IPS-18a (cell line): ENCODE results near the gene BNIP1.

Source experiments
- H3K27ac ChIP-seq: one replicate; pipeline ENCODE4 v1.5.1; 2013; ENCODE audit warnings: low read length
- H3K27me3 ChIP-seq: one replicate; pipeline ENCODE4 v1.6.1; 2013; ENCODE audit warnings: mild to moderate bottlenecking, low read length; ENCODE audit not compliant: control insufficient read depth, insufficient read depth
- H3K36me3 ChIP-seq: one replicate; pipeline ENCODE4 v1.6.1; 2013; ENCODE audit warnings: low read depth, low read length; ENCODE audit not compliant: control insufficient read depth
- H3K4me1 ChIP-seq: one replicate; pipeline ENCODE4 v1.6.1; 2013; ENCODE audit warnings: low read depth, low read length; ENCODE audit not compliant: control insufficient read depth
- H3K4me3 ChIP-seq: one replicate; pipeline ENCODE4 v1.5.1; 2013; ENCODE audit warnings: low read length
- H3K9ac ChIP-seq: one replicate; pipeline ENCODE4 v1.6.1; 2013; ENCODE audit warnings: mild to moderate bottlenecking, low read length, moderate library complexity
- H3K9me3 ChIP-seq: one replicate; pipeline ENCODE4 v1.6.1; 2013; ENCODE audit warnings: low read depth, low read length; ENCODE audit not compliant: control insufficient read depth

The BNIP1 gene

DNA sequence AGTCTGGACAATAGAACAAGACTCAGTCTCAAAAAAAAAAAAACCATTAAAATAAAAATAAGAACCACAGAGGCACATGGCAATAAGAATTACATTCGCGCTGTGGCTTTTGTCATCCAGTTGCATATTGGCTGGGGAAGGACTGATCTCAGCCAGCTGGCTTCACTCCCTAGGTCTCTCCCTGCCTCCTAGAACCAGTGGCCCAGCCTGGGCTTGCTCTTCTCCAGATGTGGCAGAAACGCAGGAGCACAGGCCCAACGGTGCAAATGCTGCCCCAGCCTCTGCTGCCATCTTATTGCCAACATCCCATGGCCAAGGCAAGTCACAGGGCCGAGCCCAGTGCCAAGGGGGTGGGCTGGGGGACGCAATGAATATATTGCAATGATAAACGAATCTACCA, 53.7 kb downstream of the BNIP1 start:
- Histone ChIP-seq H3K36me3 (no peaks in the 10 kb centered on the region), H3K4me1 (no peaks in the 10 kb centered on the region), H3K4me3 (no peak overlapping the region), H3K9me3 (peaks cover 3% of the 10 kb centered on the region), H3K27ac (no peak overlapping the region), H3K9ac (no peak overlapping the region), H3K27me3 (peaks cover 14% of the 10 kb centered on the region)

DNA sequence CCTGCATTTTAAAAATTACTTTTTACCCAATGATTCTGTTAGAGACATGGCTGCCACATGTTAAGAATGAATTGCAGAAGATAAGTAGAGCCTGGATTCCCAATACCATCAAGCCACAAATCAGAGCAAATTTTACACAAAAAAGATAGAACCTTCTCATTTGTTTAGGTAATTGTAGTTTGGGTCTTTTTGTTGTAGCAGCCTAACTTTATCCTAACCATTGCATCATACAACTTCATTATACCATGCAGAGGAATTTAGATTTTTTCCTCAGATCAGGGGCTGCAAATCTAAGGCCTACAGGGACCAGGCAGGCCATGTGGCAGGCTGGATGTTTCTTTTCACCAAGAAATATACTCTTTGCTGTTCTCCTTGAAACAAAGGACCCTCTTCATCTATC, 56.0 kb downstream of the BNIP1 start:
- H3K9me3 ChIP-seq, result peaks cover 3% of the 10 kb centered on the region
- no peak overlapping the region for H3K4me3 ChIP-seq
- H3K36me3 ChIP-seq, result no peaks in the 10 kb centered on the region
- no peak overlapping the region for H3K9ac ChIP-seq
- H3K27ac ChIP-seq, result no peak overlapping the region
- peaks cover 21% of the 10 kb centered on the region for H3K27me3 ChIP-seq
- no peaks in the 10 kb centered on the region for H3K4me1 ChIP-seq

DNA sequence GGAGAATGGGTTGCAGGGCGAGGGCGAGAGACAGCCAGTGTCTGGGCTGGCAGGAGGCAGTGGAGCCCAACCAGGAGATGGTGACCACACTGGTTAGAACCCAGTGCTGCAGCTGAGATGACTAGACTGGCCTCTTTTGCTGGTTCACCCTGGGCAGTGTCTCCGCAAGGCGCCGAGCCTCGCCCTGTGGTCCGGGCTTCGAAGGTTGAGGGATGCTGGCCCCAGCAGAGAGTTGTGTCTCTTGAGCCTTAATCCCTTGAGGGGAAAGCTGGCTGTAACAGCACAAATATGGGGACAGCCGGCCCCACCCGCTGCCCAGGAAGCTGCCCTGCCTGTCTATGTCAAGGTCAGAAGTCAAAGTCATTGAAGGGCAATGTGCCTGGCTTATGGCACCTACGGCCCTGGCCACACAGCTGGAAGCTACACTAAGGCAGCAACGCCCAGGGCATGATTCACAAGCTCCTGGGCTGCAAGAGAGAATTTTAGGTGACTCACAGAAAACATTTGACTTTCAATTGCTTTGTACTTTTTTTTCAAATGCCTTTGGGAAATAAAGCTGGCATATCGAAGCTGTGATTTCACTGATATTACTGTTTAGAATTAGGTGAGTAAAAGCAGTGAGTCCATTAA, 57.4 kb downstream of the BNIP1 start:
- no peak overlapping the region for H3K9ac ChIP-seq
- peaks cover 21% of the 10 kb centered on the region for H3K27me3 ChIP-seq
- H3K36me3 ChIP-seq, result no peaks in the 10 kb centered on the region
- H3K27ac ChIP-seq, result no peak overlapping the region
- H3K4me3 ChIP-seq, result no peak overlapping the region
- H3K4me1 ChIP-seq, result no peaks in the 10 kb centered on the region
- peaks cover 3% of the 10 kb centered on the region for H3K9me3 ChIP-seq

DNA sequence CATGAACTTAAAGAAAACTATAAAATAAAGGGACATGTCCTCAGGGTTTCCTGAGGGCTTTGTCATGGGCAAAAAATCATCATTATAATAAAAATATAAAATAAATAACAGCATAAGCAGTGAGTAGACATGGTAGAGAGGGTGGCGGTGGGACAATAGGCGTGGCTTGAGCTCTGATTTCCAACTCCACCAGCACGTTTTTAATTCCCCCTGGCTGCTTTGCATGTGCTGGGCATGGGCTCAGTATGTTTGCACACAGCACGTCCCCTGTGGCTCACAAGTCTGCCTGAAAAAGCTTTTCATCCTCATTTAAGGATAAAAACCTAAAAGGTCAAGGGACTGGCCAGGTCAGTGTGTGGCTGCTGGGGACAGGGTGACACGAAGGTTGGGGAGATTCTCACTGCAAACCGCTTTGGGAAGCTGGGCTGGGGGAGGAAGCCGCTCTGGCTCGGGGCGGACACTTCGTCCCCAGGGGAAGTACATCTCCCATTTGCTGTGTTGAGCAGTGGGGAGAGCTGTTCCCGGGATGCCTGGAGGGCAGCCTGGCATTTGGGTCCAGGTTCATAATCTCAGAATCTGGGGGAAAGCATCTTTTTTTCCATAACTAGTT, 58.0 kb downstream of the BNIP1 start:
- H3K9ac ChIP-seq, result no peak overlapping the region
- peak overlapping the region; percentile 39 for H3K4me3 ChIP-seq
- H3K4me1 ChIP-seq, result no peaks in the 10 kb centered on the region
- no peak overlapping the region for H3K27ac ChIP-seq
- no peaks in the 10 kb centered on the region for H3K36me3 ChIP-seq
- H3K9me3 ChIP-seq, result peaks cover 3% of the 10 kb centered on the region
- peaks cover 21% of the 10 kb centered on the region for H3K27me3 ChIP-seq

DNA sequence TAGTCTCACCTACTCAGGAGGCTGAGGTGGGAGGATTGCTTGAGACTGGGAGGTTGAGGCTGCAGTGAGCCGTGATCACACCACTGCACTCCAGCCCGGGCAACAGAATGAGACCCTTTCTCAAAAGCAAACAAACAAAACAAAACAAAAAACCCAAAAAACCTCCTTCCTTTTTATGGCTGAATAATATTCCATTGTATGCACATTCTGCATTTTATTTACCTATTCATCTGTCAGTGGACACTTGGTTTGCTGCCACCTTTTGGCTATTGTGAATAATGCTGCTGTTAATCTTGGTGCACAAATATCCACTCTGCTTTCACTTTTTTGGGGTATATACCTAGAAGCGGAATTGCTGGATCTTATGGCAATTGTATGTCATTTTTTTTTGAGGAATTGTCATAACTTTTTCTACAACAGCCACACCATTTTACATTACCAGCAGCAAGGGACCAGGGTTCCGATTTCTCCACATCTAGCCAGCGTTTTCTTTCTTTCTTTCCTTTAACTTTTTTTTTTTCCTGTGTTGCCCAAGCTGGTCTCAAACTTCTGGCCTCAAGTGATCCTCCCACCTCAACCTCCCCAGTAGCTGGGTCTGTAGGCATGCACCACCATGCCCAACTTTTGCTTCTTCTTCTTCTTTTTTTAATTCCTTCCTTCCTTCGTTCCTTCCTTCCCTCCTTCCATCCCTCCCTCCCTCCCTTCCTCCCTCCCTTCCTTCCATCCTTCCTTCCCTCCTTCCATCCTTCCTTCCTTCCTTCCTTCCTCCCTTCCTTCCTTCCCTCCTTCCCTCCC, 60.1 kb downstream of the BNIP1 start:
- H3K4me1 ChIP-seq, result no peaks in the 10 kb centered on the region
- no peak overlapping the region for H3K27ac ChIP-seq
- no peak overlapping the region for H3K4me3 ChIP-seq
- peaks cover 21% of the 10 kb centered on the region for H3K27me3 ChIP-seq
- H3K9me3 ChIP-seq, result peaks cover 3% of the 10 kb centered on the region
- no peaks in the 10 kb centered on the region for H3K36me3 ChIP-seq
- H3K9ac ChIP-seq, result no peak overlapping the region

DNA sequence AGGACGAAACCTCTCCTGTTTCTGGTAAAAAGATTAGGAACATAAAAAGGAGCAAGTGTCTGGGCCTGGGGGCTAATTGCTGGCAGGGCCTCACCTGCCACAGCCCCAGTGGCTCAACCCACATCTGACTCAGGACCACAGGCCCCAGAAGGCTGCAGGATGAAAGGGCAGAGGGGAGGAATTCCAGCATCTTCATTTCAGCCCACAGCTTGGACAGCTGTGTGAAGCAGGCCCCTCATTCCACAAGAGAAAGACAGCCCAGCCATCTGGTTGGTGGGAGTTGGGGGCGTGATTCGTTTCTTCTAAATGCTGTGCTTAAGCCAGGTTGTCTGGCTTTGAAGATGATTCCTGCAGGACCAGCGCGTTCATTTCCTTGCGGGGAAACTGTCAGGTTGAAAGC, 61.6 kb downstream of the BNIP1 start:
- Histone ChIP-seq H3K27ac (no peak overlapping the region), H3K9ac (no peak overlapping the region), H3K27me3 (peaks cover 21% of the 10 kb centered on the region), H3K4me3 (no peak overlapping the region), H3K36me3 (no peaks in the 10 kb centered on the region), H3K9me3 (no peaks in the 10 kb centered on the region), H3K4me1 (no peaks in the 10 kb centered on the region)

DNA sequence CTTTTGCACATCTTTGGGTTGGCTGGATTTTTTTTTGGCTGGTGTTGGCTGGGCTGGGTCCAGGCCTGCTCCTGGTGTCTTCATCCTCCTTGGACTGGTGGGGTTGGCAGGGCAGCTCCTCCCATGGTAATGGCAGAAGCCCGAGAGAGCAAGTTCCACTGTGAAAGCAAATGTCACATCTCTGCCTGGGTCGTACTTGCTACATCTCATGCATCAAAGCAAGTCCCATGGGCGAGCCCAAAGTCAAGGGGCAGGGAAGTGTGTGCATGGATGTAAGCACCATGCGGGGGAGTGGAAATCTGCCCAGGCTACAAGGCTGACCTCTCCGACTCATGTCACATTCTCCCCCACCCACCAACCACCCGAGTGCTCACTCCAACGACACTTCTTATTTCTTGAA, 64.0 kb downstream of the BNIP1 start:
- no peak overlapping the region for H3K9ac ChIP-seq
- H3K36me3 ChIP-seq, result no peaks in the 10 kb centered on the region
- no peaks in the 10 kb centered on the region for H3K4me1 ChIP-seq
- no peak overlapping the region for H3K27ac ChIP-seq
- no peak overlapping the region for H3K4me3 ChIP-seq
- H3K27me3 ChIP-seq, result peaks cover 5% of the 10 kb centered on the region
- no peaks in the 10 kb centered on the region for H3K9me3 ChIP-seq

DNA sequence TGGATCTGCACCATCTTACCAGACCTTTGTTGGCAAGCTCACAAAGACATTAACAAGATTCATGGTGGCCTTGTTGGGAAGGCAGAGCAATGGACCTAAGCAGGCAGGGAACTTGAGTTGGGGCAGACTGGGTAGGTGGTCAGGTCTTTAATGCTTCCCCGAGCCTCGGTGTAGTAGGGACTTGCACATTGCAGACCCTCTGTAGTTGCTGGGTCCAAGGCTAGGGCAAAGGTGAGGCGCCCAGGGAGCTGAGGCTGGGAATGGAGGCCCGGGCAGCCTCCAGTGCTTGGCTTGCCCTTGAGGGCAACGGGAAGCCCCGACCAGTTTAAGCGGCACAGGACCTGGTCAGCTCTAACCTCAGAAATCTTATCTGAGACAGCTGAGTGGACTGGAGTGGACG, 66.5 kb downstream of the BNIP1 start:
- H3K9me3 ChIP-seq, result no peaks in the 10 kb centered on the region
- H3K36me3 ChIP-seq, result no peaks in the 10 kb centered on the region
- H3K27me3 ChIP-seq, result no peaks in the 10 kb centered on the region

DNA sequence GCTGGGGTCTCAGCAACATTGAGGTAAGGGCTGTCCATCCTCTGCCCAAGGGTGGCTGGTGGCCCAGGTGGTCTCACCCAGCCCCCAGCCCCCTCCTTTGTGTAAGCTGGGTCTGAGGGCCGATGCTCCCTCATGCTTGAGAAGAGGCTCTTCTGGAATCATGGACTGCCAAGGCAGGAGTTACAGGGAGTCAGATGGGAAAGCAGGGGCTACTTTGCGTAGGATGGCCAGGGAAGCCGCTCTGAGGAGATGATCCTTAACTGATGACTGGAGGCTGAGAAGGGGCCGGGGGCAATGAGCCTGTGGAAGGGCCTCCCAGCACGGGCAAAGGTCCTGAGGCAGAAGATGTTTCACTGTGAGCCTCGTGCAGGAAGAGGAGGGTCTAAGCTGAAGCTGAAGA, 67.0 kb downstream of the BNIP1 start:
- Histone ChIP-seq H3K27me3 (no peaks in the 10 kb centered on the region), H3K4me3 (no peak overlapping the region), H3K27ac (no peak overlapping the region), H3K36me3 (no peaks in the 10 kb centered on the region), H3K9me3 (no peaks in the 10 kb centered on the region), H3K9ac (no peak overlapping the region), H3K4me1 (no peaks in the 10 kb centered on the region)

More for the DNA sequence above, 66.5 kb downstream of the BNIP1 start:
- Histone ChIP-seq H3K9ac (no peak overlapping the region), H3K4me1 (no peaks in the 10 kb centered on the region), H3K27ac (no peak overlapping the region), H3K4me3 (no peak overlapping the region)

DNA sequence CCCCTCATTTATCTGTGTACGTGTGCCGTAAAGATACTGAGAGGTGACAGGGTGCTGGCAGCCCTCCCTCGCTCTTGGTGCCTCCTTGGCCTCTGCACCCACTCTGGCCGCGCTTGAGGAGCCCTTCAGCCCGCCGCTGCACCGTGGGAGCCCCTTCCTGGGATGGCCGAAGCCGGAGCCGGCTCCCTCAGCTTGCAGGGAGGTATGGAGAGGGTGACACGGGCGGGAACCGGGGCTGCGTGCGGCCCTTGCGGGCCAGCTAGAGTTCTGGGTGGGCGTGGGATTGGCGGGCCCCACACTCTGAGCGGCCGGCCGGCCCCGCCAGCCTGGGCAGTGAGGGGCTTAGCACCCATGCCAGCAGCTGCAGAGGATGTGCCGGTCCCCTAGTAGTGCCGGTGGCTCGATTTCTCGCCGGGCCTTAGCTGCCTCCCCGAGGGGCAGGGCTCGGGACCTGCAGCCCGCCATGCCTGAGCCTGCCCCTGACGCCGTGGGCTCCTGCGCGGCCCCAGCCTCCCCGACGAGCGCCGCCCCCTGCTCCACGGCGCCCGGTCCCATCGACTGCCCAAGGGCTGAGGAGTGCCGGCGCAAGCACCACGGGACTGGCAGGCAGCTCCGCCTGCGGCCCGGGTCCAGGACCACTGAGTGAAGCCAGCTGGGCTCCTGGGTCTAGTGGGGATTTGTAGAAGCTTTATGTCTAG, 69.1 kb downstream of the BNIP1 start:
- no peak overlapping the region for H3K9ac ChIP-seq
- H3K27me3 ChIP-seq, result no peaks in the 10 kb centered on the region

More for the DNA sequence above, 69.1 kb downstream of the BNIP1 start:
- Histone ChIP-seq H3K27ac (no peak overlapping the region), H3K4me3 (no peak overlapping the region), H3K36me3 (no peaks in the 10 kb centered on the region), H3K4me1 (no peaks in the 10 kb centered on the region), H3K9me3 (no peaks in the 10 kb centered on the region)
